Transverse colon (tissue), 4 donors: ENCODE measurements around the gene ELAVL1. TPM values are rescaled to one million over a fixed set of nuclear protein-coding genes. Genes with fewer than 3 reads are reported as not detected.

Experiments used
- DNase-seq: peaks from one replicate; pipeline ENCODE4 v3.0.0-alpha.2; 2019
- H3K27ac ChIP-seq, 4 donors: fragments of 200-600 bp; sonication (generic); 2 replicates each; pipeline ENCODE4 v1.5.1; 2016 to 2018; ENCODE audit warnings: inconsistent platforms in 4 of 4
- H3K27me3 ChIP-seq: fragments of 200-600 bp; sonication (generic); 2 replicates; pipeline ENCODE4 v1.5.1; 2017; ENCODE audit warnings: inconsistent platforms
- H3K36me3 ChIP-seq, 4 donors: fragments of 200-600 bp; sonication (generic); 2 replicates each; pipeline ENCODE4 v1.5.1; 2017 to 2019; ENCODE audit warnings: inconsistent platforms in 4 of 4
- H3K4me1 ChIP-seq, 4 donors: fragments of 200-600 bp; sonication (generic); 2 replicates each; pipeline ENCODE4 v1.5.1; 2017 to 2020; ENCODE audit warnings: inconsistent platforms in 4 of 4
- H3K4me3 ChIP-seq, 4 donors: fragments of 200-600 bp; sonication (generic); 1 replicate in 1 of 4; 2 replicates in 3 of 4; pipeline versions ENCODE4 v1.5.1 to v1.6.1; 2017 to 2019; ENCODE audit warnings: inconsistent platforms in 4 of 4
- H3K9me3 ChIP-seq, 2 donors: fragments of 200-600 bp; sonication (generic); 2 replicates each; pipeline ENCODE4 v1.5.1; 2017 to 2019; ENCODE audit warnings: inconsistent platforms in 2 of 2
- CTCF ChIP-seq, 5 experiments: fragments of 200-600 bp in 3 of 5; fragments of 450-650 bp in 2 of 5; sonication (generic) in 3 of 5; IDR thresholded peaks; 1 replicate in 2 of 5; 2 replicates in 3 of 5; pipeline ENCODE4 v1.5.1; 2016 to 2017; ENCODE audit warnings: antibody characterized with exemption in 5 of 5, inconsistent platforms in 3 of 5, mild to moderate bottlenecking in 2 of 5, moderate library complexity in 1 of 5
- EP300 ChIP-seq: sonication (generic); formaldehyde crosslinking; IDR thresholded peaks from one replicate; pipeline ENCODE4 v1.6.1; 2017; ENCODE audit warnings: antibody characterized with exemption, low read depth
- POLR2A ChIP-seq: fragments of 450-650 bp; IDR thresholded peaks from one replicate; pipeline ENCODE4 v1.6.1; 2016; ENCODE audit warnings: antibody characterized with exemption, mild to moderate bottlenecking, moderate library complexity
- POLR2AphosphoS5 ChIP-seq, 3 donors: sonication (generic); formaldehyde crosslinking; IDR thresholded peaks; one replicate each; pipeline ENCODE4 v1.6.1; 2016; ENCODE audit warnings: antibody characterized with exemption in 3 of 3
- WGBS, 2 donors: methylation state at CpG; one replicate each; pipeline ENCODE4 v1.1.5; 2018; ENCODE audit warnings: low coverage in 1 of 2; 5-methylcytosine and 5-hydroxymethylcytosine counted together
- in situ Hi-C, 4 donors: fragments of 200-750 bp; cut with MboI; loops; one replicate each; pipeline versions ENCODE4 v1.15.0 to v1.15.1; 2017; ENCODE audit warnings: low sequenced_read_pairs in 3 of 4, low pct_ligation_motif_present in 1 of 4, low pct_unique_long_range_greater_than_20kb in 1 of 4
- intact Hi-C: fragments of 100-400 bp; cut with DNase I; formaldehyde crosslinking; loops from one replicate; pipeline ENCODE4 v1.15.1; 2023; ENCODE audit warnings: low total_unique reads
- total RNA-seq, 4 donors: library from RNA; depleted of rRNA; stranded (reverse); fragments of >200 nt; gene quantifications; one replicate each; pipeline ENCODE4 v1.1.0, GENCODE V29; 2016

The ELAVL1 gene
- total RNA-seq, 4 donors from 2014 or later: 11.9 to 101 (median 22.4) TPM

- Histone ChIP-seq H3K4me3 (no peak overlapping the region), H3K27me3 (no peaks in the 10 kb centered on the region), H3K27ac (peak overlapping the region; percentile 60 to 91 (median 83)), H3K9me3 (no peaks in the 10 kb centered on the region), H3K4me1 (peaks cover 32 to 48% (median 40%) of the 10 kb centered on the region in 4 donors), H3K36me3 (peaks cover 0 to 16% (median 6%) of the 10 kb centered on the region in 4 donors)
- TF ChIP-seq POLR2AphosphoS5 (IDR thresholded peaks at IDR 0.05): no peak
- TF ChIP-seq CTCF (IDR thresholded peaks at IDR 0.05): no peak
- no peak for TF ChIP-seq POLR2A
- no peak for TF ChIP-seq EP300
- in situ Hi-C loops: no loop called here
- intact Hi-C loops: no loop called here
- WGBS, 2 donors: 60 to 93% methylated on average over 1 to 18 of the region's 23 CpGs
- DNase-seq: no peak
These were observed 77.7 kb downstream of the ELAVL1 start for GRCh38 chr19:7927605-7928333.

- in situ Hi-C loops: no loop called here
- TF ChIP-seq EP300 (no peak), POLR2AphosphoS5 (IDR thresholded peaks at IDR 0.05) (no peak), POLR2A (no peak)
- intact Hi-C loops: no loop called here
- Histone ChIP-seq H3K4me1 (peaks cover 33 to 56% (median 42%) of the 10 kb centered on the region in 4 donors), H3K27me3 (no peaks in the 10 kb centered on the region), H3K4me3 (no peak overlapping the region), H3K36me3 (peaks cover 0 to 10% (median 4%) of the 10 kb centered on the region in 4 donors), H3K27ac (peak overlapping the region; percentile 51 to 91 (median 83)), H3K9me3 (no peaks in the 10 kb centered on the region)
- DNase-seq: no peak
- 87% methylated on average over 32 of the region's 32 CpGs; no CpG with 5 or more reads in 1 of the 2 donors for WGBS, 2 donors
These were observed 78.5 kb downstream of the ELAVL1 start for GRCh38 chr19:7926727-7927604.

- intact Hi-C loops (no loop called here), in situ Hi-C loops (no loop called here)
- Histone ChIP-seq H3K9me3 (no peaks in the 10 kb centered on the region), H3K4me3 (peak within 1 kb of the TSS; percentile 29 to 57 (median 49)), H3K27ac (peak within 1 kb of the TSS; percentile 51 to 91 (median 83)), H3K27me3 (no peaks in the 10 kb centered on the region), H3K36me3 (peaks cover 0 to 10% (median under 1%) of the 10 kb centered on the region in 4 donors), H3K4me1 (peaks cover 41 to 64% (median 50%) of the 10 kb centered on the region in 4 donors)
- TF ChIP-seq CTCF (IDR thresholded peaks at IDR 0.05) (peak in 2 of 5 experiments; percentile 10 to 35), EP300 (no peak), POLR2AphosphoS5 (IDR thresholded peaks at IDR 0.05) (peak in 1 of 3 donors; percentile 34), POLR2A (peak; percentile 22)
- 37 to 50% methylated on average over 2 to 19 of the region's 65 CpGs for WGBS, 2 donors
- peak; percentile 81 for DNase-seq
These were observed 79.3 kb downstream of the ELAVL1 start, which contains the start of gene CTXN1 for GRCh38 chr19:7926021-7926726. CTXN1 (minus strand) TSS chr19:7926135; CDS start chr19:7925538, 597 bp downstream.

- peaks cover 43 to 68% (median 52%) of the 10 kb centered on the region in 4 donors for H3K4me1 ChIP-seq
- DNase-seq: peak; percentile 77
- no peaks in the 10 kb centered on the region for H3K9me3 ChIP-seq
- 1% methylated on average over 51 of the region's 98 CpGs; no CpG with 5 or more reads in 1 of the 2 donors for WGBS, 2 donors
- peaks cover 0 to 10% (median 0%) of the 10 kb centered on the region in 4 donors for H3K36me3 ChIP-seq
- in situ Hi-C loops (no loop called here), intact Hi-C loops (no loop called here)
- no peak for TF ChIP-seq POLR2A
- peak in 1 of 3 donors; percentile 10 for TF ChIP-seq POLR2AphosphoS5 (IDR thresholded peaks at IDR 0.05)
- TF ChIP-seq CTCF (IDR thresholded peaks at IDR 0.05): peak; percentile 42 to 90 (median 85)
- no peak for TF ChIP-seq EP300
- H3K4me3 ChIP-seq: peak overlapping the region; percentile 29 to 57 (median 49)
- H3K27me3 ChIP-seq: no peaks in the 10 kb centered on the region
- peak overlapping the region; percentile 26 to 91 (median 83) for H3K27ac ChIP-seq
These were observed 80.1 kb downstream of the ELAVL1 start for GRCh38 chr19:7925171-7925851.
